HG03025 (cell line): ENCODE measurements around the gene CD207.
"Not testable (repeated sequence)": the region's sequence is repeated elsewhere in the genome, so short reads cannot be mapped to it uniquely, and the experiment has no call there.

Source experiments
- ATAC-seq: cut with Tn5 transposase; IDR thresholded peaks from one replicate; pipeline ENCODE4 v1.9.1; 2021; ENCODE audit warnings: mild to moderate bottlenecking, moderate library complexity; ENCODE audit not compliant: unreplicated experiment, low FRiP score

Gene CD207

DNA sequence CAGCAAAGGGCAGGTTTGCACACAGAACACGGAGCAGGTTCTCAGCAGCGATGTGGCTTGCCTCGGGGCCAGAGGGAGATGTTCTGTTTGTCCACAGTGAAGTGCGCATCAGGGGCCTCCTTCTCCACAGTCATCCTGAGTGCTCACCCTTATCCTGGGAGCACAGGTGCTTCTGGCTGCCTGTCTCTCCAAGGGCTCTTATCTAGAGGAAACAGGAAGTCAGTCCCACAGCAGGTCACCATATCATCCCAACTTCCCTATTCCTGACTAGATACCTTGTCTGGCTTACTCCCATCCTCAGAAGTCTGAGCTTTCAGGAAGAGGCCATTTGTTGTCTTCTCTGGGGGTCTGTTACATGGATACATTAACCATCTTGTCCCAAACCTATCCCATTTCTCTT is at the start of gene CD207:
Gene CD207, minus strand, starts transcription at position 174 of the 400 bp plus-strand sequence. Its CDS starts 40 bp downstream, at position 134.
- no peak for ATAC-seq

DNA sequence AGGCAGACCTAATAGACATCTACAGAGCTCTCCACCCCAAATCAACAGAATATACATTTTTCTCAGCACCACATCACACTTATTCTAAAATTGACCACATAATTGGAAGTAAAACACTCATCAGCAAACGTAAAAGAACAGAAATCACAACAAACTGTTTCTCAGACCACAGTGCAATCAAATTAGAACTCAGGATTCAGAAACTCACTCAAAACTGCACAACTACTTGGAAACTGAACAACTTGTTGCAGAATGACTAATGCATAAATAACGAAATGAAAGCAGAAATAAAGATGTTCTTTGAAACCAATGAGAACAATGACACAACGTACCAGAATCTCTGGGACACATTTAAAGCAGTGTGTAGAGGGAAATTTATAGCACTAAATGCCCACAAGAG is 42.9 kb upstream of the CD207 start:
- ATAC-seq = not testable (repeated sequence)

DNA sequence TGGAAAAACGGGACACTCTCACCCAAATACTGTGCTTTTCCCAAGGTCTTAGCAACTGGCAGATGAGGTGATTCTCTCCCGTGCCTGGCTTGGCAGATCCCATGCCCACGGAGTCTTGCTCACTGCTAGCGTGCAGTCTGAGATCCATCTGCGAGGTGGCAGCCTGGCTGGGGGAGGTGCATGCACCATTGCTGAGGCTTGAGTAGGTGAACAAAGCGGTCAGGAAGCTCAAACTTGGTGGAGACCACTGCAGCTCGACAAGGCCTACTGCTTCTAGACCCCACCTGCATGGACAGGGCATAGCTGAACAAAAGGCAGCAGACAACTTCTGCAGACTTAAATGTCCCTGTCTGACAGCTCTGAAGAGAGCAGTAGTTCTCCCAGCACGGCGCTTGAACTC is 40.5 kb upstream of the CD207 start:
- ATAC-seq = not testable (repeated sequence)

DNA sequence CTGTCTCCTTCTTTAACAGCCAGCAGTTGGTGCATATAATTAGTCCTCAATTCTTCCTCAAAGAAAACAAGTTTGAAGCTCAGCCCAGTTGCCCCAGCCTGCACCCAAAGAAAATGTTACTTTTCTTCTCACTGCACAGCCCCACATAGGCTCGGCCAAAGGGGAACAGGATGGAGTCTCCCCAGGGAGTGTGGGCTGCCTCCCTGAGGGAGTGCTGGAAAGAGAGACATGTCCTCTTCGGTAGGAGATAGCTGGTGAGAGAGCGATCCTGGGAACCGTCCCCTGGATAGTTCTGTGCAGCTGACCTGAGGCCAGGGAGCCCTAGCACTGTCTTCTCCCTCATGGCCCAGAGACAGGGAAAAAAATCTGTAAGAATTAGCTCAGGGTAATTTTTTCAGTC is 37.9 kb upstream of the CD207 start:
- ATAC-seq = no peak

DNA sequence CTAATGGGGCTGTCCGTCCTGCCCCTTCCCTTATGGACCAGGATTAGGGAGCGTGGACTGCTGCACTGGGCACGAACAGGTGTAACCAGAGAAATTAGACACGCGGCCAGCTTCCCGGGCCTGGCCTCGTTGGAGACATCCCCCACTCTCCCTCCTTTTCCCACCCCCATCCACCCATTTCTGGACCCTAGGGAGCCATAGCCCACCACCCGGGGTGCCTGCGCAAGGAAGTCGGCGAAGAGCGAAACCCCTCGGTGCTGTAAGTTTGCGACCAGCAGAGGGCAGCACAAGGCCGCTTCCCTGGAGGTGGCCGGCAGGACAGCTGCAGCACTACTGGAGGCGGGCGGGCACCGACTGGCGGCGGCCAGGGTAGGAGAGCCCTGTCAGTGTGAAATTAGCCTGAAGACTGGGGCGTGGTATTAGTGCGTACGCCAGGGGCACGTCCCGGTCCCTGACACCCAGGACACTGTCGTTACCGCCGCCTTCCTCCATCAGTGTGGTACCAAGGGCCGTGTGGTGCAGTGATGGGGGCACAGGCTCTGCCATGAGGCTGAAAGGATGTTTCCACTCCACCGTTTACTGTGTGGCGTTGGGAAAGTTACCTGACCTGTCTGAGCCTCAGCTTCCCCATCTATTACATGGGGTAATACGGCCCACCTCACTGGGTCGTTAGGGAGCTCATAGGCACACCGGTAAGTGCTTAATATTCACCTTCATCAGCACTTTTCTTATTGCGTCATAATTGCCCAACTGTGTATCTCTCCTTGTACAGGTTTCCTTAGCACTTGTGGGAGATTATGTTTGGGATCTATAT is 36.0 kb upstream of the CD207 start:
- ATAC-seq = peak; percentile 57

DNA sequence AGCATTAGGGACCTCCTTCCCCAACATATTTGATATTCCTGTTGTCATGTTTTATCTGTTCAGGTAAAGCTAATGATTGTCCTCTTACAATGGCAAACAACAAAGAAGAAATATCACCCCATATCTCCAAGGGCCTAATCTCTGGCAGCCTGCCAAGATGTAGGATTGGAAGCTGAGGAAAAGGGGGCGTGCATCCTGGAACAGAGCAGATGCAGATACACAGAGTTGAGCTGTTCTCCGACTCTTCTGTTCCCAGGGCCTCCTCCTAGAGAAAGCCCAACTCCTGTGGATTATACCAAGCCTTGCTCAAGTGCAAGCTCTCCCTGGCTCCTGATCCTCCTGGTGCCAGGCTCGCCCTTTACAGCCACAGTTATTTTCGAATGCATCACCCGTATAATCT is 35.2 kb upstream of the CD207 start:
- ATAC-seq = no peak

DNA sequence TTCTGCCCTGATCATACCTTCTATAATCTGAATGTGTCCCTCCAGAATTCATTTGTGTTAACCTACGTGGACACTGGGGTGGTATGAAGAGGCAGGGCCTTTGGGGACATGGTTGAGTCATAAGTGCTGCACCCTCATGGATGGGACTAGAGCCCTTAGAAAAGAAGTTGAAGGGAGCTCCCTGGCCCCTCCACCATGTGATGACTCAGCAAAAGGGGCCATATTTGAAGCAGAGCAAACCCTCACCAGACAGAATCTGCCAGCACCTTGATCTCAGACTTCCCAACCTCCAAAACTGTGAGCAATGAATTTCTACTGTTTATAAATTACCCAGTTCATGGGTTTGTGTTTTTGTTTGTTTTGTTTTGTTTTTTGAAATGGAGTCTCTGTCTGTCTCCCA is 33.4 kb upstream of the CD207 start:
- no peak for ATAC-seq

DNA sequence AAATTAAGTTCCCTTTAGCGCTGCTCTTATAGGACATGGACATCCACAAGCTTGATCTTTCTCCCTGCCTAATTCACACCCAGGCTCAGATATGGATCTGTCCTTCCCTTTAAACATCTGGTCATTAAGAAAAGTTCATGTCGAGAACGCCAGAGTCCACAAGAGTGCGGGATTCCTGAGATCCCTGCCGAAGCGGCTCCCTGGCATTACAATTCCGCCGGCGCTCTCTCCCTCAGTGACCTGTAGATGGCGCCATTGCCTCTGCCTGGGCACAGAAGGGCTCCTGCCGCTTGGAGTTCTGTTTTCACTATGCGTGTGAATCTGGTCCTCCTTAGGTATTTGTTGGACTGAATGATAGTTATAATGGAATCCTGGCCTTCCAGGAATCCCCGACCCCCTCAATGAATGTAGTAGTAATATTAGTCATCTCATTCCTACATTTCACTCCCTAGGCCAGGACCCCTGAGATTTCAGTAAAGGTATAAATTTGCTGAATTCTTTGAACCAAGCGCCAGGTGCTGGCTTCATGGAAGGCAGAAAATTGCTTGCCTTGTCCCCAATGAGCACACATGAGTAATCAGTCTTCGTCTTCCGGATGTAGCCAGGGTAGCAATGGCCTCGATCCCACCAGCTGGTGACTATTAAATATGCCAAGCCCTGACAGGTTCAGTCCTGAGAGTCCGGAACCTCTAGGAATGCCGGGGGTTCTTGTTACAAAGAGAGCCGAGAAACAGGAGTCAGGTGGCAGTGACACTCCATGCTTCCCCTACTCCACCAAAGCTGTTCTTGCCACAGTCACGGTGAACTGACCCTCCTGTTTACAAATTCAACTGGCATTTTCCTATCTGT is 26.4 kb upstream of the CD207 start:
- no peak for ATAC-seq

DNA sequence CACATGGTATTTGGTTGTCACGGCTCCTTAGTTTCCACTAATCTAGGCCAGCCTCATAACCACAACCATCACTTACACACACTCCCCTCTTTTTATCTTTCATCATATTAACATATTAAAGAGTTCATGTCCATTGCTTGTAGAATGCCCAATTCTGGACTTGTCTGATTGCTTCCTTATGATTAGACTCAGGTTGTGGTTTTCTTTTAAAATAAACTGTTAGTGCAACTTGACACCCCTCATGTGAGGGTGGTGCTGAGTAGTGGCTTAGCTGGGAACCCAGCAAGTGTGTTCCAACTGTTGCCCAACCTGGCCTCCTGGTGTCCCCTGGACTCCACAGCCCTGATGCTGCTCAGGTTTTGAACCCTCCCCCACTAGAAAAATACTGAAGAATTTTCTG is 20.1 kb upstream of the CD207 start:
- ATAC-seq = no peak

DNA sequence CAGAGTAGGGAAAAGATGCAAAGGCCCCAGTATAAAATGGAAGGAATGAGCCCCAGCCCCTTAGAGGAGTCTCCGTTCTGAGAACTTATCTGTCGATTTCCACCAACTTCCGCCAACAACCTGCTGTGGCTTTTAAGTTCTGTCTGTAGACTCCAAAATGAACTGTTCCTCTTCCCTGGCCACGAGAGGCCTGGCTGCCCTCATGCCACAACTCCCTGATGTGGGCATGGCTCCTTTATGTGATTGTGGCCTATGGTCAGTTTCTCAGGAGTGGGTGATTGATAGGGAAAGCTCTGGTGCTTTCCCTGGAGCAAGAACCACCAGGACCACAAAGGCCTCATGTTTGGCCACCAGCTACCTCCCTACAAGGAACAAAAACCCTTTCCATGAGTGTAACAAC is 18.8 kb upstream of the CD207 start:
- no peak for ATAC-seq

DNA sequence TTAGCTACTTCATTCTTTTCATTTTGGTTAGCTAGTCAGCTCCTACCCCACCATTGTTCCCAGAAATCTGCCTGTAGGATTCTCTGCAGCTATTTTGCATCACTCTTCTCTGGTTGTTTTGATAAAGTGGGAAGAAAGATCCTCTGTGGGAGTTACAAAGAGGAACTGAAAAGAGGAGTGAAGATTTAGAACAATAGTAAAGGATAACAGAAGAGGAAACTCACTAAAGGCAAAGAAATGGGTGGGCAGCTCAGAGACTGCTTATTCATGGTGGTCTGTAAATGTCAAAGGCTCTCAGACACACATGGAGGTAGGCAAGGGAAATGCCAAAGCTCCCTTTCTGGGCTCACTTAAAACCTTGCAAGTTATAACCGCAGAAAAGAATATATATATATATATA is 17.2 kb upstream of the CD207 start:
- ATAC-seq = no peak

DNA sequence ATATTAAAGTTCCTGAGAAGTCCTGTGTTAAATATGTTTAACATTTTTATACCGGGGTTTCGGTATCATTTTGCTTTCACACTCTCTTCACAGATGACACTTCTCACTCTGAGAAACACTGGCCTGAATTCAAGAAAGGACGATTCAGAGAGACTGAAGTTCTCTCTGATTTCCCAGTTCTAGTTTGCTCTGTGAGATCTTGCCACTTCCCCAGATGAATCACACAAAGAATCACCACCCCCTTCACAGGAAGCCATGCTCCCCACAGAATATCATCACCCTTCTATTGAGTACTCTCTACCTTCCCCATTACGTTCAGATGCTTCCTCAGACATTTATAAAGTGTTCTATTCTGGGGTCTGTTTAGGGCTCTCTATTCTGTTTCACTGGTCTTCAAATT is 16.1 kb upstream of the CD207 start:
- peak; percentile 53 for ATAC-seq

DNA sequence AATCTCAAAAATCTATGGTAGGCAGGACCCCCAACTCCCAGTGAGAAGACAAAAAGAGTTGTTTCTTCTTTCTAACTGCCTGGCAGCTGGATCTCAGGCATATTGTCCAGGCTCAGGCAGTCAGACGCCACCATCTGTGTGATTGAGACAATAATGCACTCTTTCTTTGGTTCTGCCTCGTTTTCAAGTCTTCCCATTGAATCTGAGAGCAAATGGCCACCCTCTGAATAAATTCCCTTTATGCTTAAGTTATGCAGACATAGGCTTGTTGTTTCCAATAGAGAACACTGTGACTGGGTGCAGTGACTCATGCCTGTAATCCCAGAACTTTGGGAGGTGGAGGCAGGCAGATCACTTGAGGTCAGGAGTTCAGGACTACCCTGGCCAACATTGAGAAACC is 15.3 kb upstream of the CD207 start:
- no peak for ATAC-seq

DNA sequence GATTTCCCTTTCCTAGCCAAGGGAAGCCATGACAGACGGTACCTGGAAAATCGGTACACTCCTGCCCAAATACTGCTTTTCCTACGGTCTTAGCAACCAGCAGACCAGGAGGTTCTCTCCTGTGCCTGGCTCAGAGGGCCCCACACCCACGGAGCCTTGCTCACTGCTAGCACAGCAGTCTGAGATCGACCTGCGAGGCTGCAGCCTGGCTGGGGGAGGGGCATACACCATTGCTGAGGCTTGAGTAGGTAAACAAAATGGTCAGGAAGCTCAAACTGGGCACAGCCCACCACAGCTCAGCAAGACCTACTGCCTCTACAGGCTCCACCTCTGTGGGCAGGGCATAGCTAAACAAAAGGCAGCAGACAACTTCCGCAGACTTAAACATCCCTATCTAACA is 6.8 kb upstream of the CD207 start:
- no peak for ATAC-seq

DNA sequence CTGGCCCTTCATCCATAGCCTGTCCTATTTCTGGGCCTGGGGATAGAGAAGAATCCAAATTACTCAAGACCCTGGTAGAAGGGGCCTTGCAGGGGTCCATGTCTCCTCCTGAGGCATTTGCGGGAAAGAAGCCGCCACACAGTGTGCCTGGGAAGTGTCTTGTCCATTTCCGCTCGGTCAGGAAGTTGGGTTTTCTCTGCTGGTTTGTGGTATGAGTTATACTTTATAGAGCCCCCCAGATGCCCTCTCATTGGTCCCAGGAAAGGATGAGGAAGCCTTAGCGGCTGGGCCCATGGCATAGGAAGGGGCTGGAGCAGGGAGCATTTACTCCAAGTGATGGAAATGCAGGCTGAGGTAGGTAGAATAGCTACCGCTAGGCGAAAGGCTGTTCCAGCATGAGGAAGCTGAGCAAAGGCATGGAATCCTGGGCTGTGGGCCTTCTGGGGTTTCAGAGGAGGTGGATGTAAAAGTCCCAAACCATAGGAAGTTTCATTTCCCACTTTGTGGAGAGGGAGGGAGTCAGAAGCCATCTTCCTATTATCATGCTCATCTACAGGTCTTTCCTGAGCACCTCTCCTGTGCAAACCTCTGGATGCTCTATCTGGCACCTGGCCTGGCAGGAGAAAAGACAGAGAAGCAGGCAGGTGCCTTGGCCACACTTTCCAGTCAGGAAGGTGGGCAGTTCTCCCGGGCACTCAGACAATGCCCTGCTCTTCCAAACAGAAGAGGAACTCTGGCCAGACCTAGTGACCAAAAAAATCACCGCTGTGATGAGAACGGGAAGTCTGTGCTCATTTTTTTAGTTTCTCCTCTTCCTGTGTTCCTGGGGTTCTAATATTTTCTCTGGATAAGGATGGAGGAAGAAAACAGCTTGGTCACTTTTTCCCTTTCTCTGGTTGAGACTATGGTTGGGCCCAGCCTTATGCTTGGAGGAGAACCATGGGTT is 2.6 kb upstream of the CD207 start:
- ATAC-seq = no peak

DNA sequence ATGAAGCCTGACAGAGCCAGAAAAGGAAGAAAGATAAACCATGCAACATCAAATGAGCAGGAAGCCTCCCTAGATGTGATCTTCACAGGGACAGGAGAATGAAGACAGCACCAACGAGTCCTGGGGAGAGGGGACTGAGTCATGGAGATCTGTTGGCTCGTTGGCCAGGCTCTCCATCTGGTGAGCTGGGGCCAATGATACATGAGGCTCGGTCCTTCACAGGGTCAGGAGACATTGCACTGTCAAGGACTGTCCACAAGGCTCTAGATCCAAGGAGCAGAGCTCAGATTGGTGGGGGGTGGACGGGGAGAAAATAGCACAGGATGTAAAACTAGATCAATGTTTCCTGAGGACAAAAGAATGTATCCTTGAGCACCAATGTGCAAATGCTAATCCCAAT is 735 bp downstream of the CD207 start:
- ATAC-seq = no peak

DNA sequence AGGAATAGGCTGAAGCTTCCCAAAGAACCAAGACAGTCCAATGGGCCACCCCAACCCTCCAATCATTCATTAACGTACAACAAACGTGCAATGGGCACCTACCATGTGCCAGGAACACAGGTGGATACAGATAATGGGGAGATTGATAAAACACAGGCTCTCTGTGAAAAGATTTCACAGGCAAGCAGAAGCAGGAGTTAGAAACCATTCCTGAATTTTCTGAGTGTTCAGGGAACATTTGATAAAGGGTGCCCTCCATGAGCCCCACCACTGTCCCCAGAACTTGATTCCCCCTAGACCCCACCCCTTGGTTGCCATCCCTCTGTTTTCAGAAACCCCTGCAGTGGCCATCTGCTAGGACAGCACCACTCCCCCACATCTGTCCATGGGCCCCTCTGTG is 1.5 kb downstream of the CD207 start:
- ATAC-seq = no peak

DNA sequence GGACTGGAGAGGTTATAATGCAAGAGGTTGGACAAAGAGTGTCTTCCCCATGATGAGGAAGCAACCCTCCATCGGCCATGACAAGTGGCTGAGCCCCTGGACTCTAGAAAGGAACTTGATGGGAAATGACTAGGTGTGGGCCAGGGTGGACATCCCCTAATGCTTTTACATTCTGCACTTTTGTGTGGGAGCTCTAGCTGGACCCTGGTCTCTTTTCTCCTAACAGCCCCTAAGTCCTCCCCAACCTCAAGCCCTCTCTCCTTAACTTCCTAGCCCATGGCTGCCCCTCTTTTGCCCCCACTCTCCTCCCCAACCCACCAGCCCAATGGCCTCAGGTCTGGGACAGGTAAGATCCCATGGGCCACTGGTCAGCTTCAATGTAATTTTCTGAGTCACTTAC is 2.4 kb downstream of the CD207 start:
- no peak for ATAC-seq

DNA sequence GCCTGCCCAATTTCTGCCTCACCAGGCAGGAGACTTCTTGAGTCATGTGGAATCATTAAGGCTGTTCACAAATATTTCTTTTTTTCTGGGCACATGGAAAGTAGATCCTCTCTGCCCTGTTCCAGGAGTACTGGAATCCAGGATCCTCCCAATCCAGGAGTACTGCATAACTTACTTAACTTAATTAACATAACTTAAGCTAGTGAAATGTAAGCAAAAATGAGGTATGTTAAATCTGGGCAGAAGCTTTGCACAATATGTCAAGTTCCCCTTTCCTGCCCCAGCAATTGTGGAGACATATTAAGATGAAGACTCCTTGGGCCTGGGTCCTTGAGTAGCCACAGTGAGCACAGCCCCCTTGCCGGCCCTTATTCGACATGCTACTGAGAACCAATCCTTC is 3.2 kb downstream of the CD207 start:
- no peak for ATAC-seq

DNA sequence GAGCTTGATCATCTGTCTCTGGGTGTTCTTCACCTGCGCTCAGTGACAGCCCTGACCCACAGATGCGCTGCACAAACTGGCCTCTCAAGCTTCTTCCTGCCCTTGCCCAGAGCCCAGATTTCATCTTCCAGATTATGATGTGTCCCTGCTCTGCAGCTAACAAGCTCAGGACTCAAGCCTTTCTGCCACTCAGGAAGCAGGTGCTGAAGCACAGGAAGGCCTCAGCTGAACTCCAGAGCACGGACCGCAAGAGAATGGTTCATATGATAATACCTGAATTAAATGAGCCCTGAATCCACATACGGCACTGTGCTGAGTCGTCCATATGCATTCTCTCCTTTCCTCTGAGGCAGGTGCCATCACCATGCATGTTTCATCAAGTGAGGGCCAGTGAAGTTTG is 3.8 kb downstream of the CD207 start:
- ATAC-seq = no peak

DNA sequence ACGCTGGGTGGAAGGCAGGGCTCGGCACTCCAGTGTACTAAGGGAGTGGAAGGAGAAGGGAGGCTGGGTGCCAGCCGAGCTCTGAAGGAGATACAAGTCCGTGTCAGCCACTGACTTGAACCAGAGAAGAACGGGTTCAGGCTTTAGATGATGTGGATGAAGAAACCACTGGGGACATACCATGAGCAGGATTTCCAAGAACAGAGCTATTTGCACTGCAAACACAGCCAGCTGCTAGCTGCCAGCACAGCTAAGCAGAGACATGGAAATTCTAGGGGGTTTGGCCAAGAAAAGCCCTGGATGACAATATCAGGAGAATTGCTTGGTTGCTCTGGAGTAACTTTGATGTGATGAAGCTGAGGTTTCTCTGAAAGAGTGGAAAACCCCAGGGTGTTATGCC is 5.2 kb downstream of the CD207 start:
- ATAC-seq = no peak
